ENCODE data around the gene DNAAF3. TPM values are rescaled to one million over a fixed set of nuclear protein-coding genes. Genes with fewer than 3 reads are reported as not detected.
"Not testable (repeated sequence)": the region's sequence is repeated elsewhere in the genome, so short reads cannot be mapped to it uniquely, and the experiment has no call there.

The DNAAF3 gene
- total and polyA plus RNA-seq, 5 donors from 2014 or later = not detected

- H3K36me3 ChIP-seq (ENCODE audit: control insufficient read depth, insufficient read depth, low read length) = no peaks in the 10 kb centered on the region
- peaks cover 0 to 5% of the 10 kb centered on the region in 2 experiments for H3K9me3 ChIP-seq (ENCODE audit: control insufficient read depth in 2 of 2, low read length in 2 of 2)
- H3K27ac ChIP-seq (ENCODE audit: insufficient read depth, low read length, poor library complexity, severe bottlenecking) = no peak overlapping the region
- Mint-ChIP-seq H3K4me3 (peak overlapping the region in 2 of 4 donors; percentile 44 to 81), H3K27me3 (peaks cover 70% of the 10 kb centered on the region), H3K36me3 (no peaks in the 10 kb centered on the region), H3K9me3 (peaks cover 0 to 12% (median 0%) of the 10 kb centered on the region in 7 donors), H3K27ac (no peak overlapping the region), H3K4me1 (peaks cover 0 to 43% (median 13%) of the 10 kb centered on the region in 4 donors)
- peaks cover 26% of the 10 kb centered on the region for H3K4me1 ChIP-seq (ENCODE audit: control insufficient read depth, insufficient read depth, low read length, poor library complexity, severe bottlenecking)
- DNase-seq (no peak), ATAC-seq (ENCODE audit: low read depth in 2 of 2) (no peak)
- H3K4me3 ChIP-seq (ENCODE audit: low read depth, low read length) = no peak overlapping the region
- H3K27me3 ChIP-seq (ENCODE audit: control insufficient read depth, insufficient read depth, low read length) = peaks cover 29% of the 10 kb centered on the region
Measured at GRCh38 chr19:55174425-55175116, 8.2 kb upstream of the DNAAF3 start.

GRCh38 chr19:55173714-55174409, 7.4 kb upstream of the DNAAF3 start:
- no peak overlapping the region for H3K27ac Mint-ChIP-seq

GRCh38 chr19:55173186-55173713, 6.8 kb upstream of the DNAAF3 start:
- peaks cover 33% of the 10 kb centered on the region for H3K27me3 ChIP-seq (ENCODE audit: control insufficient read depth, insufficient read depth, low read length)
- H3K4me1 ChIP-seq (ENCODE audit: control insufficient read depth, insufficient read depth, low read length, poor library complexity, severe bottlenecking) = peaks cover 16% of the 10 kb centered on the region
- H3K36me3 ChIP-seq (ENCODE audit: control insufficient read depth, insufficient read depth, low read length) = no peaks in the 10 kb centered on the region
- H3K27ac ChIP-seq (ENCODE audit: insufficient read depth, low read length, poor library complexity, severe bottlenecking) = no peak overlapping the region
- H3K9me3 ChIP-seq (ENCODE audit: control insufficient read depth in 2 of 2, low read length in 2 of 2) = peaks cover 0 to 5% of the 10 kb centered on the region in 2 experiments
- Mint-ChIP-seq H3K36me3 (no peaks in the 10 kb centered on the region), H3K27me3 (peaks cover 67% of the 10 kb centered on the region), H3K27ac (no peak overlapping the region), H3K4me3 (peak overlapping the region in 3 of 4 donors; percentile 68 to 81 (median 79)), H3K4me1 (peaks cover 0 to 34% (median 11%) of the 10 kb centered on the region in 4 donors), H3K9me3 (peaks cover 0 to 12% (median 0%) of the 10 kb centered on the region in 7 donors)
- DNase-seq (no peak), ATAC-seq (ENCODE audit: low read depth in 2 of 2) (no peak)
- H3K4me3 ChIP-seq (ENCODE audit: low read depth, low read length) = no peak overlapping the region

More at GRCh38 chr19:55173714-55174409, 7.4 kb upstream of the DNAAF3 start:
- Histone ChIP-seq H3K27ac (ENCODE audit: insufficient read depth, low read length, poor library complexity, severe bottlenecking) (no peak overlapping the region), H3K4me1 (ENCODE audit: control insufficient read depth, insufficient read depth, low read length, poor library complexity, severe bottlenecking) (peaks cover 19% of the 10 kb centered on the region), H3K9me3 (ENCODE audit: control insufficient read depth in 2 of 2, low read length in 2 of 2) (peaks cover 0 to 5% of the 10 kb centered on the region in 2 experiments), H3K4me3 (ENCODE audit: low read depth, low read length) (no peak overlapping the region), H3K27me3 (ENCODE audit: control insufficient read depth, insufficient read depth, low read length) (peaks cover 33% of the 10 kb centered on the region), H3K36me3 (ENCODE audit: control insufficient read depth, insufficient read depth, low read length) (no peaks in the 10 kb centered on the region)
- peaks cover 0 to 13% (median 0%) of the 10 kb centered on the region in 7 donors for H3K9me3 Mint-ChIP-seq
- ATAC-seq (ENCODE audit: low read depth in 2 of 2) (no peak), DNase-seq (peak in 1 of 3 donors; percentile 24)
- peak overlapping the region in 3 of 4 donors; percentile 32 to 81 (median 50) for H3K4me3 Mint-ChIP-seq
- peaks cover 72% of the 10 kb centered on the region for H3K27me3 Mint-ChIP-seq
- H3K4me1 Mint-ChIP-seq = peaks cover 0 to 38% (median 11%) of the 10 kb centered on the region in 4 donors
- H3K36me3 Mint-ChIP-seq = no peaks in the 10 kb centered on the region

- H3K27me3 ChIP-seq (ENCODE audit: control insufficient read depth, insufficient read depth, low read length) = peaks cover 33% of the 10 kb centered on the region
Measured at GRCh38 chr19:55172741-55173140, 6.3 kb upstream of the DNAAF3 start.

GRCh38 chr19:55172318-55172717, 5.9 kb upstream of the DNAAF3 start:
- not testable (repeated sequence) for H3K4me3 ChIP-seq (ENCODE audit: low read depth, low read length); H3K36me3 ChIP-seq (ENCODE audit: control insufficient read depth, insufficient read depth, low read length); H3K9me3 ChIP-seq (ENCODE audit: control insufficient read depth in 2 of 2, low read length in 2 of 2); DNase-seq; H3K27ac Mint-ChIP-seq; H3K36me3 Mint-ChIP-seq; H3K27ac ChIP-seq (ENCODE audit: insufficient read depth, low read length, poor library complexity, severe bottlenecking); ATAC-seq (ENCODE audit: low read depth in 2 of 2)
- Mint-ChIP-seq H3K4me3 (peak overlapping the region in 2 of 4 donors; percentile 63 to 71), H3K9me3 (peaks cover 0 to 12% (median 0%) of the 10 kb centered on the region in 7 donors), H3K27me3 (peaks cover 67% of the 10 kb centered on the region), H3K4me1 (peaks cover 0 to 29% (median 11%) of the 10 kb centered on the region in 4 donors)
- H3K27me3 ChIP-seq (ENCODE audit: control insufficient read depth, insufficient read depth, low read length) = peaks cover 33% of the 10 kb centered on the region
- H3K4me1 ChIP-seq (ENCODE audit: control insufficient read depth, insufficient read depth, low read length, poor library complexity, severe bottlenecking) = peaks cover 16% of the 10 kb centered on the region

More at GRCh38 chr19:55172741-55173140, 6.3 kb upstream of the DNAAF3 start:
- Histone ChIP-seq H3K27ac (ENCODE audit: insufficient read depth, low read length, poor library complexity, severe bottlenecking) (no peak overlapping the region), H3K9me3 (ENCODE audit: control insufficient read depth in 2 of 2, low read length in 2 of 2) (peaks cover 0 to 5% of the 10 kb centered on the region in 2 experiments), H3K4me1 (ENCODE audit: control insufficient read depth, insufficient read depth, low read length, poor library complexity, severe bottlenecking) (peaks cover 16% of the 10 kb centered on the region), H3K36me3 (ENCODE audit: control insufficient read depth, insufficient read depth, low read length) (no peaks in the 10 kb centered on the region), H3K4me3 (ENCODE audit: low read depth, low read length) (no peak overlapping the region)
- ATAC-seq (ENCODE audit: low read depth in 2 of 2) (no peak), DNase-seq (no peak)
- Mint-ChIP-seq H3K27ac (no peak overlapping the region), H3K27me3 (peaks cover 67% of the 10 kb centered on the region), H3K4me1 (peaks cover 0 to 29% (median 11%) of the 10 kb centered on the region in 4 donors), H3K36me3 (no peaks in the 10 kb centered on the region), H3K9me3 (peaks cover 0 to 12% (median 0%) of the 10 kb centered on the region in 7 donors), H3K4me3 (peak overlapping the region in 3 of 4 donors; percentile 68 to 79 (median 71))

GRCh38 chr19:55171440-55171839, 5.0 kb upstream of the DNAAF3 start:
- H3K4me3 ChIP-seq (ENCODE audit: low read depth, low read length) = no peak overlapping the region
- H3K27ac ChIP-seq (ENCODE audit: insufficient read depth, low read length, poor library complexity, severe bottlenecking) = no peak overlapping the region
- no peak for DNase-seq
- peaks cover 72% of the 10 kb centered on the region for H3K27me3 Mint-ChIP-seq
- H3K4me1 Mint-ChIP-seq = peaks cover 0 to 37% (median 18%) of the 10 kb centered on the region in 4 donors
- peaks cover 22% of the 10 kb centered on the region for H3K4me1 ChIP-seq (ENCODE audit: control insufficient read depth, insufficient read depth, low read length, poor library complexity, severe bottlenecking)
- H3K9me3 Mint-ChIP-seq = peaks cover 0 to 14% (median 4%) of the 10 kb centered on the region in 7 donors
- peak overlapping the region in 1 of 4 donors; percentile 44 for H3K4me3 Mint-ChIP-seq
- H3K9me3 ChIP-seq (ENCODE audit: control insufficient read depth in 2 of 2, low read length in 2 of 2) = peaks cover 0 to 5% of the 10 kb centered on the region in 2 experiments
- no peaks in the 10 kb centered on the region for H3K36me3 ChIP-seq (ENCODE audit: control insufficient read depth, insufficient read depth, low read length)
- no peak overlapping the region for H3K27ac Mint-ChIP-seq
- peaks cover 30% of the 10 kb centered on the region for H3K27me3 ChIP-seq (ENCODE audit: control insufficient read depth, insufficient read depth, low read length)
- H3K36me3 Mint-ChIP-seq = peaks cover 5% of the 10 kb centered on the region
- ATAC-seq (ENCODE audit: low read depth in 2 of 2) = no peak

- Mint-ChIP-seq H3K4me1 (peaks cover 0 to 34% (median 16%) of the 10 kb centered on the region in 4 donors), H3K27ac (no peak overlapping the region), H3K4me3 (no peak overlapping the region), H3K9me3 (peaks cover 0 to 9% (median 5%) of the 10 kb centered on the region in 7 donors), H3K27me3 (peaks cover 83% of the 10 kb centered on the region), H3K36me3 (peaks cover 5% of the 10 kb centered on the region)
- Histone ChIP-seq H3K27ac (ENCODE audit: insufficient read depth, low read length, poor library complexity, severe bottlenecking) (no peak overlapping the region), H3K4me3 (ENCODE audit: low read depth, low read length) (no peak overlapping the region), H3K36me3 (ENCODE audit: control insufficient read depth, insufficient read depth, low read length) (no peaks in the 10 kb centered on the region), H3K4me1 (ENCODE audit: control insufficient read depth, insufficient read depth, low read length, poor library complexity, severe bottlenecking) (peaks cover 25% of the 10 kb centered on the region), H3K9me3 (ENCODE audit: control insufficient read depth in 2 of 2, low read length in 2 of 2) (no peaks in the 10 kb centered on the region), H3K27me3 (ENCODE audit: control insufficient read depth, insufficient read depth, low read length) (peaks cover 21% of the 10 kb centered on the region)
- ATAC-seq (ENCODE audit: low read depth in 2 of 2) = no peak
- DNase-seq = no peak
Measured at GRCh38 chr19:55169136-55169535, 2.7 kb upstream of the DNAAF3 start.

Data from CD4-positive, CD25-positive, alpha-beta regulatory T cell (primary cell).